ENCODE results near the gene YLPM1.

DNA sequence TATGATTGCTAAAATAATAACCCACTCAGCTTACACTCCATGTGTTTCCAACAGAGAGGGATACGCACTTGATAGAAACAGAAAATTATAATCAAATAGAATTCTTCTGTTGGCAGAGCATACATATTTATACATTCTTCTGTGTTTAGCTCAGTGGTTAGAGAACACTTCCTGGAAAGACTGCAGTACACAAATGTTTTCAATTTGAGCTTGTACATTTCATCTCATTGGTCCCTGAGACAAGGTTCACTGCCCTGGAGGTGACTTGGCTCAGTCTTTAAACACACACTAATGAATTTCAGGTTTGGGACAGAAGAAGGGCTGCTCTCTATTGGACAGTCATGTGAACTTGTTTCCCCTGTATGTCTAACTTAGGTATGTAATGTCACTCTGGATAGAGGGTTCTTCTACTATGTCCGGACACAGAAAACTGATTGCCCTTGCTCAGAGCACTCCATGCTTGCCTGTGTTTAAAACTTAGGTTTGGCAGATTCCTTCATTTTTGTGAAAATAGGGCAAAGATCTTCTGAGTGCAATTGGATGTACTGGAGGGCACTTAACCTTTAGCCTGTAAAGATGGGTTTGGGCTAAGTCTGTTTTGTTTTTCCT is 89.9 kb downstream of the YLPM1 start:
- TF ChIP-seq POLR2A (IDR thresholded peaks at IDR 0.05): peak in 1 of 2 donors; percentile 37
- TF ChIP-seq, protein P1, sequence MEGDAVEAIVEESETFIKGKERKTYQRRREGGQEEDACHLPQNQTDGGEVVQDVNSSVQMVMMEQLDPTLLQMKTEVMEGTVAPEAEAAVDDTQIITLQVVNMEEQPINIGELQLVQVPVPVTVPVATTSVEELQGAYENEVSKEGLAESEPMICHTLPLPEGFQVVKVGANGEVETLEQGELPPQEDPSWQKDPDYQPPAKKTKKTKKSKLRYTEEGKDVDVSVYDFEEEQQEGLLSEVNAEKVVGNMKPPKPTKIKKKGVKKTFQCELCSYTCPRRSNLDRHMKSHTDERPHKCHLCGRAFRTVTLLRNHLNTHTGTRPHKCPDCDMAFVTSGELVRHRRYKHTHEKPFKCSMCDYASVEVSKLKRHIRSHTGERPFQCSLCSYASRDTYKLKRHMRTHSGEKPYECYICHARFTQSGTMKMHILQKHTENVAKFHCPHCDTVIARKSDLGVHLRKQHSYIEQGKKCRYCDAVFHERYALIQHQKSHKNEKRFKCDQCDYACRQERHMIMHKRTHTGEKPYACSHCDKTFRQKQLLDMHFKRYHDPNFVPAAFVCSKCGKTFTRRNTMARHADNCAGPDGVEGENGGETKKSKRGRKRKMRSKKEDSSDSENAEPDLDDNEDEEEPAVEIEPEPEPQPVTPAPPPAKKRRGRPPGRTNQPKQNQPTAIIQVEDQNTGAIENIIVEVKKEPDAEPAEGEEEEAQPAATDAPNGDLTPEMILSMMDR (IDR thresholded peaks at IDR 0.05): peak in 1 of 6 experiments; percentile 14

All from thyroid gland (tissue), 4 donors.